ENCODE measurements around the gene DUOXA2. TPM values are rescaled to one million over a fixed set of nuclear protein-coding genes. Genes with fewer than 3 reads are reported as not detected.
A peak's percentile ranks its signal among the peaks of the same experiment; 100 is the strongest.

Gene DUOXA2
- total RNA-seq, 4 donors from 2014 or later, result 0.67 TPM; not detected in 3

DNA sequence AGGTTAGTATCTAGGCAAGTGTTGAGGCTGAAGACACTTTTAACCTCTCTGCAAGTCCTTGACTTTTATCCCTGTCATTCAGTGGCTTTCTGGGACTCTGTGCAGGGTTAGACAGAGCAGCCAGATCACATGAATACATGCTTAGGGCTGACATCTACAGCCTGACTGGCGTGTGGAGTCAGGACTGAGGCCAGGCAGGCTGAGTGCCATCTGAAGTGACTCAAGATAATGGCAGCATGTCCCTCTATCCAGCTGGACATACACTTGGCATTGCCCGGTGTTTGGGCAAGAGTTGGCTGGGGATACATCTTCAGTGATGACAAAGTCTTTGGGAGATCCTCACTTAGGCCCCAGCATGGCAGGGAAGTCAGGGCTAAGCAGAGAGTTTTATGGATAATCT is 22.6 kb upstream of the DUOXA2 start:
- TF ChIP-seq POLR2A (IDR thresholded peaks at IDR 0.05), result no peak
- TF ChIP-seq, protein P1, sequence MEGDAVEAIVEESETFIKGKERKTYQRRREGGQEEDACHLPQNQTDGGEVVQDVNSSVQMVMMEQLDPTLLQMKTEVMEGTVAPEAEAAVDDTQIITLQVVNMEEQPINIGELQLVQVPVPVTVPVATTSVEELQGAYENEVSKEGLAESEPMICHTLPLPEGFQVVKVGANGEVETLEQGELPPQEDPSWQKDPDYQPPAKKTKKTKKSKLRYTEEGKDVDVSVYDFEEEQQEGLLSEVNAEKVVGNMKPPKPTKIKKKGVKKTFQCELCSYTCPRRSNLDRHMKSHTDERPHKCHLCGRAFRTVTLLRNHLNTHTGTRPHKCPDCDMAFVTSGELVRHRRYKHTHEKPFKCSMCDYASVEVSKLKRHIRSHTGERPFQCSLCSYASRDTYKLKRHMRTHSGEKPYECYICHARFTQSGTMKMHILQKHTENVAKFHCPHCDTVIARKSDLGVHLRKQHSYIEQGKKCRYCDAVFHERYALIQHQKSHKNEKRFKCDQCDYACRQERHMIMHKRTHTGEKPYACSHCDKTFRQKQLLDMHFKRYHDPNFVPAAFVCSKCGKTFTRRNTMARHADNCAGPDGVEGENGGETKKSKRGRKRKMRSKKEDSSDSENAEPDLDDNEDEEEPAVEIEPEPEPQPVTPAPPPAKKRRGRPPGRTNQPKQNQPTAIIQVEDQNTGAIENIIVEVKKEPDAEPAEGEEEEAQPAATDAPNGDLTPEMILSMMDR (IDR thresholded peaks at IDR 0.05), result no peak
- H3K27me3 ChIP-seq, result no peaks in the 10 kb centered on the region
- DNase-seq, result peak in 1 of 3 donors; percentile 34
- no peak overlapping the region for H3K27ac ChIP-seq
- H3K4me1 ChIP-seq, result no peaks in the 10 kb centered on the region
- no peaks in the 10 kb centered on the region for H3K36me3 ChIP-seq
- no peaks in the 10 kb centered on the region for H3K9me3 ChIP-seq
- no peak overlapping the region for H3K4me3 ChIP-seq

- no peak for TF ChIP-seq POLR2A (IDR thresholded peaks at IDR 0.05)
- TF ChIP-seq, protein P1 (IDR thresholded peaks at IDR 0.05), result no peak
- Histone ChIP-seq H3K27ac (no peak overlapping the region), H3K9me3 (no peaks in the 10 kb centered on the region), H3K4me3 (no peak overlapping the region), H3K27me3 (no peaks in the 10 kb centered on the region), H3K4me1 (no peaks in the 10 kb centered on the region), H3K36me3 (no peaks in the 10 kb centered on the region)
- no peak for DNase-seq
These were observed 21.1 kb upstream of the DUOXA2 start for GRCh38 chr15:45093013-45093412.

- DNase-seq, result no peak
These were observed 20.3 kb upstream of the DUOXA2 start for GRCh38 chr15:45093622-45094357.

DNA sequence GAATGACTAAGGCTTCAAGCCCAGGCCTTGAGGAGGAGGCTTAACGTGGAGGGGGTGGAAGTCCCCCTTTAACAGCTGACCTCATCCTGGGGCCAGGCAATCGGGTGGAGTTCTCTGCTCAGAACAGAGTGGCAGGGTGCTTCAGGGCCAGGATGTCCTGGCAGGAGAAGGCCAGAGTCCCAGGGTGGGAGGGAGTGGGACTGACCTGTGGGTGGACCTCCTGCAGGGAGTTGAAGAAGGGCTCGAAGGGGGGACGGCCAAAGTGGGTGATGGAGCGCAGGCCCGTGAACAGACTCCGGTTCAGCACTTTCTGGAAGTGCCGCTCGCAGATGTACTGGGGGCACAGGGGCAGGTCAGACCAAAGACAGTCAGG is 19.8 kb upstream of the DUOXA2 start:
- Histone ChIP-seq H3K9me3 (no peaks in the 10 kb centered on the region), H3K27ac (no peak overlapping the region), H3K36me3 (no peaks in the 10 kb centered on the region), H3K27me3 (no peaks in the 10 kb centered on the region), H3K4me3 (no peak overlapping the region), H3K4me1 (no peaks in the 10 kb centered on the region)
- TF ChIP-seq, protein P1 (IDR thresholded peaks at IDR 0.05), result no peak
- TF ChIP-seq POLR2A (IDR thresholded peaks at IDR 0.05), result no peak
- no peak for DNase-seq

More at GRCh38 chr15:45093622-45094357, 20.3 kb upstream of the DUOXA2 start:
- no peak overlapping the region for H3K27ac ChIP-seq
- TF ChIP-seq, protein P1 (IDR thresholded peaks at IDR 0.05), result no peak
- no peak for TF ChIP-seq POLR2A (IDR thresholded peaks at IDR 0.05)
- no peaks in the 10 kb centered on the region for H3K9me3 ChIP-seq
- no peaks in the 10 kb centered on the region for H3K4me1 ChIP-seq
- no peak overlapping the region for H3K4me3 ChIP-seq
- no peaks in the 10 kb centered on the region for H3K36me3 ChIP-seq
- no peaks in the 10 kb centered on the region for H3K27me3 ChIP-seq

GRCh38 chr15:45095661-45096060 is 18.5 kb upstream of the DUOXA2 start:
- Histone ChIP-seq H3K4me1 (no peaks in the 10 kb centered on the region), H3K9me3 (no peaks in the 10 kb centered on the region), H3K36me3 (no peaks in the 10 kb centered on the region), H3K27me3 (no peaks in the 10 kb centered on the region), H3K27ac (no peak overlapping the region), H3K4me3 (no peak overlapping the region)
- TF ChIP-seq, protein P1 (IDR thresholded peaks at IDR 0.05), result no peak
- no peak for TF ChIP-seq POLR2A (IDR thresholded peaks at IDR 0.05)
- no peak for DNase-seq
